Ishikawa (cell line): ENCODE measurements around the gene CHMP1A.

ENCODE experiments used
- CEBPB ChIP-seq: IDR thresholded peaks from 2 replicates; pipeline ENCODE4 v1.6.1; 2012
- CREB1 ChIP-seq: IDR thresholded peaks from 2 replicates; pipeline ENCODE4 v1.6.1; 2012; ENCODE audit warnings: low read depth
- EP300 ChIP-seq: IDR thresholded peaks from 2 replicates; pipeline ENCODE4 v1.6.1; 2012; ENCODE audit warnings: borderline replicate concordance
- FOXM1 ChIP-seq: IDR thresholded peaks from 2 replicates; pipeline ENCODE4 v1.6.1; 2012; ENCODE audit warnings: low read depth, borderline replicate concordance
- MAX ChIP-seq: IDR thresholded peaks from 2 replicates; pipeline ENCODE4 v1.6.1; 2012
- NFIC ChIP-seq: IDR thresholded peaks from 2 replicates; pipeline ENCODE4 v1.6.1; 2012
- RAD21 ChIP-seq: IDR thresholded peaks from 2 replicates; pipeline ENCODE4 v1.6.1; 2012; ENCODE audit warnings: low read depth
- REST ChIP-seq: IDR thresholded peaks from 2 replicates; pipeline ENCODE4 v1.6.1; 2012; ENCODE audit warnings: low read depth, mild to moderate bottlenecking
- TAF1 ChIP-seq: IDR thresholded peaks from 2 replicates; pipeline ENCODE4 v1.6.1; 2012; ENCODE audit warnings: low read depth, mild to moderate bottlenecking
- TCF12 ChIP-seq: IDR thresholded peaks from 2 replicates; pipeline ENCODE4 v1.6.1; 2012; ENCODE audit warnings: low read depth
- TEAD4 ChIP-seq: IDR thresholded peaks from 2 replicates; pipeline ENCODE4 v1.6.1; 2012
- YY1 ChIP-seq: IDR thresholded peaks from 2 replicates; pipeline ENCODE4 v1.6.1; 2012; ENCODE audit warnings: low read depth
- ZBTB7A ChIP-seq: IDR thresholded peaks from 2 replicates; pipeline ENCODE4 v1.6.1; 2012; ENCODE audit warnings: low read depth

GRCh38 chr16:89623511-89624261, 33.8 kb downstream of the CHMP1A start:
- no peak for TF ChIP-seq TAF1
- TF ChIP-seq YY1, result no peak
- no peak for TF ChIP-seq CEBPB
- TF ChIP-seq RAD21, result no peak
- no peak for TF ChIP-seq MAX
- TF ChIP-seq REST, result no peak
- TF ChIP-seq EP300, result no peak
- TF ChIP-seq TCF12, result no peak
- TF ChIP-seq TEAD4, result no peak
- no peak for TF ChIP-seq ZBTB7A
- no peak for TF ChIP-seq CREB1
- TF ChIP-seq NFIC, result no peak
- TF ChIP-seq FOXM1, result no peak
